ENCODE data around the gene NRP2.

DNA sequence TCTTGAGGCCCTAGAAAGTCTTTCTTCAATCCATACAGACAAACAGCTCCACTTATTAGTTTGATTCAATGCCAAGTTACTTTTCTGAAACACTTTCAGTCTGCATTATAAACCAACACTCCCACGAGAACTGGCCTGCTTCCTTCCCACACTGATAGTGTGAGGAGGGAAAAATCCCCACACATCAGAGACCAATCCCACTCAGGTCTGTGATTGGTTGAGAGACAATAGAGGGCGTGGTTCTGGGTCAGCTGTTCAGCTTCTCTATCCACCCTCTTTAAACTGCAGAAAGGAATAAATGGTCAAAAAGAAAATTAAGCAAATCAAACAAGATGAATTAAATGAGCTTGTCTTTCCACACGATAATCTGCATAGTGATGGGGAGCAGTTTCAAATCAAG, 152.5 kb downstream of the NRP2 start:
- TF ChIP-seq, protein P1, sequence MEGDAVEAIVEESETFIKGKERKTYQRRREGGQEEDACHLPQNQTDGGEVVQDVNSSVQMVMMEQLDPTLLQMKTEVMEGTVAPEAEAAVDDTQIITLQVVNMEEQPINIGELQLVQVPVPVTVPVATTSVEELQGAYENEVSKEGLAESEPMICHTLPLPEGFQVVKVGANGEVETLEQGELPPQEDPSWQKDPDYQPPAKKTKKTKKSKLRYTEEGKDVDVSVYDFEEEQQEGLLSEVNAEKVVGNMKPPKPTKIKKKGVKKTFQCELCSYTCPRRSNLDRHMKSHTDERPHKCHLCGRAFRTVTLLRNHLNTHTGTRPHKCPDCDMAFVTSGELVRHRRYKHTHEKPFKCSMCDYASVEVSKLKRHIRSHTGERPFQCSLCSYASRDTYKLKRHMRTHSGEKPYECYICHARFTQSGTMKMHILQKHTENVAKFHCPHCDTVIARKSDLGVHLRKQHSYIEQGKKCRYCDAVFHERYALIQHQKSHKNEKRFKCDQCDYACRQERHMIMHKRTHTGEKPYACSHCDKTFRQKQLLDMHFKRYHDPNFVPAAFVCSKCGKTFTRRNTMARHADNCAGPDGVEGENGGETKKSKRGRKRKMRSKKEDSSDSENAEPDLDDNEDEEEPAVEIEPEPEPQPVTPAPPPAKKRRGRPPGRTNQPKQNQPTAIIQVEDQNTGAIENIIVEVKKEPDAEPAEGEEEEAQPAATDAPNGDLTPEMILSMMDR (IDR thresholded peaks at IDR 0.05; ENCODE audit: borderline replicate concordance, extremely low read depth, low read length, poor library complexity, severe bottlenecking): no peak
- no peak for TF ChIP-seq EZH2 (IDR thresholded peaks at IDR 0.05; ENCODE audit: borderline replicate concordance, low read depth, low read length, severe bottlenecking)
